ENCODE measurements around the gene MED27.

GRCh38 chr9:131936929-131937328 is 142.7 kb downstream of the MED27 start:
- TF ChIP-seq CTCF (IDR thresholded peaks at IDR 0.05) (no peak), POLR2AphosphoS5 (IDR thresholded peaks at IDR 0.05; ENCODE audit: insufficient read depth in 1 of 2, low read depth in 1 of 2) (no peak), POLR2A (IDR thresholded peaks at IDR 0.05) (no peak)
